AG04449 (cell line): ENCODE measurements around the gene RANBP2.

Experiments used
- CTCF ChIA-PET: fragments of 350-600 bp; formaldehyde crosslinking; extraction: SDS; loops from one replicate; lab custom pipeline; 2021; ENCODE audit warnings: antibody characterized with exemption; lab: Yijun Ruan, JAX
- POLR2A ChIA-PET: fragments of 400-600, 350-600 bp; formaldehyde crosslinking; extraction: SDS; loops from one replicate; lab custom pipeline; 2020; ENCODE audit warnings: antibody characterized with exemption, inconsistent platforms; lab: Yijun Ruan, JAX
- DNase-seq: peaks from one replicate; pipeline ENCODE4 v3.0.0-alpha.2; 2010; ENCODE audit warnings: low read depth, low spot score
- H3K4me3 ChIP-seq: 2 replicates; pipeline ENCODE4 v1.5.1; 2011; ENCODE audit warnings: low read depth, mild to moderate bottlenecking, control low read depth, low read length
- TF ChIP-seq, protein P1 (sequence below): IDR thresholded peaks from one replicate; pipeline ENCODE4 v1.5.1; 2011; ENCODE audit warnings: mild to moderate bottlenecking, moderate library complexity, low read length, control low read depth, inconsistent platforms; ENCODE audit not compliant: insufficient read depth; ENCODE audit errors: missing control alignments

The RANBP2 gene

DNA sequence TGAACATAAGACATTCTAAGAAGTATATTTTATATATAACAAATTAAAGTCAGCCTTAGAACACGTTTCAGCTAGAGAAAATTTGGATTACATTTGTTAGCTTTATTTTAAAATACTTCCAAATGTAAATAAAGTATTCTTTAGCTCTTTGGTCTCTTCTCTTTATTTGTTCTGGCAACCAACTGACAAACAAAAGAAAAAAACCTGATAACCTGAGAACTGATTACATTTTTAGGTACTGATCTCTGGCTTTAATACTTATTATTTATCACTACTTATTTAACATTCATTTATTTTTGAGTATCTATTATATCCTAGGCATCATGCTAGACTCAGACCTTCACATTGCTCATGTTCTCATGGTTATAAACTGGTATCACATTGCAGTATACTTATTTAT, 85.8 kb downstream of the RANBP2 start:
- H3K4me3 ChIP-seq, result no peak overlapping the region
- POLR2A ChIA-PET, result no interaction called here
- TF ChIP-seq, protein P1, sequence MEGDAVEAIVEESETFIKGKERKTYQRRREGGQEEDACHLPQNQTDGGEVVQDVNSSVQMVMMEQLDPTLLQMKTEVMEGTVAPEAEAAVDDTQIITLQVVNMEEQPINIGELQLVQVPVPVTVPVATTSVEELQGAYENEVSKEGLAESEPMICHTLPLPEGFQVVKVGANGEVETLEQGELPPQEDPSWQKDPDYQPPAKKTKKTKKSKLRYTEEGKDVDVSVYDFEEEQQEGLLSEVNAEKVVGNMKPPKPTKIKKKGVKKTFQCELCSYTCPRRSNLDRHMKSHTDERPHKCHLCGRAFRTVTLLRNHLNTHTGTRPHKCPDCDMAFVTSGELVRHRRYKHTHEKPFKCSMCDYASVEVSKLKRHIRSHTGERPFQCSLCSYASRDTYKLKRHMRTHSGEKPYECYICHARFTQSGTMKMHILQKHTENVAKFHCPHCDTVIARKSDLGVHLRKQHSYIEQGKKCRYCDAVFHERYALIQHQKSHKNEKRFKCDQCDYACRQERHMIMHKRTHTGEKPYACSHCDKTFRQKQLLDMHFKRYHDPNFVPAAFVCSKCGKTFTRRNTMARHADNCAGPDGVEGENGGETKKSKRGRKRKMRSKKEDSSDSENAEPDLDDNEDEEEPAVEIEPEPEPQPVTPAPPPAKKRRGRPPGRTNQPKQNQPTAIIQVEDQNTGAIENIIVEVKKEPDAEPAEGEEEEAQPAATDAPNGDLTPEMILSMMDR, result no peak
- DNase-seq, result no peak
- CTCF ChIA-PET, result no interaction called here

GRCh38 chr2:108805782-108806181, 86.5 kb downstream of the RANBP2 start:
- POLR2A ChIA-PET, result no interaction called here
- CTCF ChIA-PET, result no interaction called here
- no peak overlapping the region for H3K4me3 ChIP-seq
- TF ChIP-seq, protein P1, result no peak
- DNase-seq, result no peak

DNA sequence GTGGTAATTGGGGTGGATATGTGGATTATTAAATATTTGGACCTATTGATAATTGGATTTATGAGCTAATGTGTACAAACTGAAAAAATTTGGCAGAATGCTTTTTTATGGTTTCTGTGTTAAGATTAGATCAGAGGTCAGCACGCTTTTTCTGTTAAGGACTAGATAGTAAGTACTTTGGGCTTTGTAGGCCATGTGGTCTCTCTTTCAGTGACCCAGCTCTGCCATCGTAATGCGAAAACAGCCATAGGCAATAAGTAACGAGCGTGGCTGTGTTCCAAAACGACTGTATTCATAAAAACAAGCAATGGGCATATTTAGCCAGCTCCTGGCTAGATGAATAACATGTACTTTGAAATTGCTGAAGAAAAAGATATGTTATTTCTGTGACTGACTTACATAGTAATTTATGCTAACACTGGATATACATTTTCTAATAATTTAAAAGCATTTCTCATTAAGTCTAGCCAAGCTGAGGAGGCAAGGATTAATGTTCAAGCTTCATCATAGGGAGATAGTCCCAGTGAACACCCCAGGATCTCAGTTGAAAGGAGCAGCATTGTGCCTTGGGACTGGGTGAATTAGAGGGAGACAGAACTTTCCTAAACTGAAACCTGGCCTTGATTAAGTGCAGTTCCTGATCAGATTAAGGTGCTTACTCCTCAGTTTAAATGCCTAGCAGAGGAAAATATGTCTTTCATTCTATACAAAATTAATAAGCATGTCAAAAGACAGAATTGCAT, 87.3 kb downstream of the RANBP2 start:
- CTCF ChIA-PET, result no interaction called here
- no peak for DNase-seq
- H3K4me3 ChIP-seq, result no peak overlapping the region
- POLR2A ChIA-PET, result no interaction called here
- TF ChIP-seq, protein P1, result no peak

GRCh38 chr2:108809936-108810335, 90.7 kb downstream of the RANBP2 start:
- TF ChIP-seq, protein P1, result no peak
- no peak for DNase-seq
- no peak overlapping the region for H3K4me3 ChIP-seq
- POLR2A ChIA-PET, result no interaction called here
- CTCF ChIA-PET, result no interaction called here

GRCh38 chr2:108810993-108811957, 92.0 kb downstream of the RANBP2 start:
- ChIA-PET CTCF (no interaction called here), POLR2A (no interaction called here)
- DNase-seq, result no peak
- H3K4me3 ChIP-seq, result no peak overlapping the region
- TF ChIP-seq, protein P1, result no peak

DNA sequence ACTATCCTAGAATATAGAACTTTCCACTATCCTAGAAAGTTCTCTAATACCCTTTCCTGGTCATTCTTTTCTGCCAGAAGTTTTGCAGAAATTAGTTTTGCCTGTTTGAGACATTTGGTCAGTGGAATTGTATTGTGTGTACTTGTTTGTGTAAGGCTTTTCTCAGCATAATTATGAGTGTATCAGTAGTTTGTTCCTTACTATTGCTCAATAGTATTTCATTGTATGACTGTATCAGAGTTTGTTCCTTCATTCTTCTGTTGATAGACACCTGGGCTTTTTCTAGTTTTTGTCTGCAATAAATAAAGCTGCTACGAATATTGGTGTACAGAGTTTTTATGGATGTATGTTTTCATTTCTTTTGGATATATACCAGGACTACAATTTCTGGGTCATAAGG, 94.5 kb downstream of the RANBP2 start:
- ChIA-PET CTCF (no interaction called here), POLR2A (no interaction called here)
- TF ChIP-seq, protein P1, result no peak
- H3K4me3 ChIP-seq, result no peak overlapping the region
- DNase-seq, result no peak
